Chondrocyte (in vitro differentiated cells): ENCODE measurements around the gene SLC18A3. TPM values are rescaled to one million over a fixed set of nuclear protein-coding genes. Genes with fewer than 3 reads are reported as not detected.

Source experiments
- DNase-seq: peaks from one replicate; pipeline ENCODE4 v3.0.0; 2021; ENCODE audit warnings: mixed read lengths, low spot score
- H3K27ac Mint-ChIP-seq: one replicate; pipeline ENCODE4 v1.8.0; 2021; ENCODE audit warnings: mild to moderate bottlenecking, moderate library complexity, mixed read lengths; ENCODE audit not compliant: unreplicated experiment
- H3K27me3 Mint-ChIP-seq: 2 replicates; pipeline ENCODE4 v1.8.0; 2021; ENCODE audit warnings: low read depth, mixed read lengths
- H3K36me3 Mint-ChIP-seq: 2 replicates; pipeline ENCODE4 v1.8.0; 2021; ENCODE audit warnings: low read depth, mixed read lengths
- H3K4me1 Mint-ChIP-seq: 2 replicates; pipeline ENCODE4 v1.8.0; 2021; ENCODE audit warnings: low read depth, mild to moderate bottlenecking, mixed read lengths
- H3K4me3 Mint-ChIP-seq: one replicate; pipeline ENCODE4 v1.8.0; 2021; ENCODE audit warnings: mild to moderate bottlenecking, moderate library complexity, mixed read lengths; ENCODE audit not compliant: unreplicated experiment
- H3K9me3 Mint-ChIP-seq: 2 replicates; pipeline ENCODE4 v1.8.0; 2021; ENCODE audit warnings: low read depth, mixed read lengths
- CTCF ChIP-seq: fragments of 200-600 bp; sonication (generic); IDR thresholded peaks from 2 replicates; pipeline ENCODE4 v1.5.0; 2021; ENCODE audit warnings: antibody characterized with exemption, mild to moderate bottlenecking, moderate library complexity
- total RNA-seq: library from RNA; stranded (reverse); gene quantifications from 3 replicates; pipeline ENCODE4 v1.2.1, GENCODE V29; 2021

The SLC18A3 gene
- total RNA-seq, 1 donor from 2014 or later, result not detected

GRCh38 chr10:49611166-49611815 lies 1.2 kb downstream of the SLC18A3 start:
- peak; percentile 87 for DNase-seq
- no peak overlapping the region for H3K27ac Mint-ChIP-seq
- no peak for TF ChIP-seq CTCF
- peaks cover 2% of the 10 kb centered on the region for H3K36me3 Mint-ChIP-seq
- H3K4me1 Mint-ChIP-seq, result peaks cover 20% of the 10 kb centered on the region
- H3K9me3 Mint-ChIP-seq, result no peaks in the 10 kb centered on the region
- peaks cover 72% of the 10 kb centered on the region for H3K27me3 Mint-ChIP-seq
- H3K4me3 Mint-ChIP-seq, result no peak overlapping the region

GRCh38 chr10:49611816-49612512 lies 1.9 kb downstream of the SLC18A3 start:
- H3K4me3 Mint-ChIP-seq, result peak overlapping the region; percentile 38
- DNase-seq, result no peak
- peaks cover 20% of the 10 kb centered on the region for H3K4me1 Mint-ChIP-seq
- no peaks in the 10 kb centered on the region for H3K9me3 Mint-ChIP-seq
- no peak for TF ChIP-seq CTCF
- no peak overlapping the region for H3K27ac Mint-ChIP-seq
- H3K36me3 Mint-ChIP-seq, result peaks cover 2% of the 10 kb centered on the region
- peaks cover 77% of the 10 kb centered on the region for H3K27me3 Mint-ChIP-seq

- Mint-ChIP-seq H3K36me3 (peaks cover 2% of the 10 kb centered on the region), H3K27ac (no peak overlapping the region), H3K4me3 (no peak overlapping the region), H3K4me1 (peaks cover 17% of the 10 kb centered on the region), H3K27me3 (peaks cover 78% of the 10 kb centered on the region), H3K9me3 (no peaks in the 10 kb centered on the region)
- TF ChIP-seq CTCF, result no peak
- DNase-seq, result peak; percentile 77
These were observed 2.5 kb downstream of the SLC18A3 start for GRCh38 chr10:49612513-49613164.

GRCh38 chr10:49613165-49613881 lies 3.2 kb downstream of the SLC18A3 start:
- no peaks in the 10 kb centered on the region for H3K9me3 Mint-ChIP-seq
- peaks cover 17% of the 10 kb centered on the region for H3K4me1 Mint-ChIP-seq
- peaks cover 78% of the 10 kb centered on the region for H3K27me3 Mint-ChIP-seq
- no peak overlapping the region for H3K4me3 Mint-ChIP-seq
- peak; percentile 67 for DNase-seq
- H3K27ac Mint-ChIP-seq, result no peak overlapping the region
- no peak for TF ChIP-seq CTCF
- H3K36me3 Mint-ChIP-seq, result peaks cover 2% of the 10 kb centered on the region

GRCh38 chr10:49613882-49614241 lies 3.8 kb downstream of the SLC18A3 start, which contains the start of gene CHAT:
CHAT (plus strand) TSS chr10:49614037; CDS start chr10:49614190, 153 bp downstream.
- peaks cover 2% of the 10 kb centered on the region for H3K36me3 Mint-ChIP-seq
- H3K27me3 Mint-ChIP-seq, result peaks cover 78% of the 10 kb centered on the region

More at GRCh38 chr10:49613882-49614241, 3.8 kb downstream of the SLC18A3 start, which contains the start of gene CHAT:
- Mint-ChIP-seq H3K9me3 (no peaks in the 10 kb centered on the region), H3K27ac (no peak within 1 kb of the TSS), H3K4me1 (peaks cover 17% of the 10 kb centered on the region), H3K4me3 (no peak within 1 kb of the TSS)
- no peak for TF ChIP-seq CTCF
- peak; percentile 35 for DNase-seq
